ENCODE data around the gene PRKAA1. TPM values are rescaled to one million over a fixed set of nuclear protein-coding genes. Genes with fewer than 3 reads are reported as not detected.
"Not testable (repeated sequence)": the region's sequence is repeated elsewhere in the genome, so short reads cannot be mapped to it uniquely, and the experiment has no call there.

PRKAA1 gene
- total RNA-seq, 1 experiment from 2014 or later: 79.2 TPM

DNA sequence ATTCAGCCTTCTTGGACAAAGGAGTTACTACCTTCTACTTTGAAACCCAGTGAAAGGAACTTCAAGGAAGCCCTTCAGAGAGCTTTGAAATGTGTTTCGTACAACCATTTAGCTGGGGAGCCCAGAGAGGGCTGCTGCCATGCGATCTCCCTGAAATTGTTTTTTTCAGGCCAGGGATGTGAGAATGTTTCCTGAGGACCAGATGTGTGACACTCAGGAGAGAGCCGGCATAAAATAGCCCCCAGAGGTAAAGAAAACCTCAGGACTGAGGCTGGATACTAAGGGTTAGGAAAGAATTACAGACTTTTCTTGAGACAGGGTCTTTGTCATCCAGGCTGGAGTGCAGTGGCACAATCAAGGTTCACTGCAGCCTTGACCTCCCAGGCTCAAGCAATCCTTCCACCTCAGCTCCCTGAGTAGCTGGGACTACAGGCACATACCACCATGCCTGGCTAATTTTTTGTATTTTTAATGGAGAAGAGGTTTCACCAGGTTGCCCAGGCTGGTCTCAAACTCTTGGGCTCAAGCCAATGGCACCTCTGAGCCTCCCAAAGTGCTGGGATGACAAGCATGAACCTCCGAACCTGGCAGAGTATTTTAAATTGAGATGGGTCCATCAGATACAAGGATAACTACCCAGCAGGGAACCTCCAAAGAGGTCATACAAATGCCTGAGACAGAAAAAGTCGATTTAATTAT is 28.5 kb upstream of the PRKAA1 start:
- DNase-seq (ENCODE audit: low read depth): no peak

DNA sequence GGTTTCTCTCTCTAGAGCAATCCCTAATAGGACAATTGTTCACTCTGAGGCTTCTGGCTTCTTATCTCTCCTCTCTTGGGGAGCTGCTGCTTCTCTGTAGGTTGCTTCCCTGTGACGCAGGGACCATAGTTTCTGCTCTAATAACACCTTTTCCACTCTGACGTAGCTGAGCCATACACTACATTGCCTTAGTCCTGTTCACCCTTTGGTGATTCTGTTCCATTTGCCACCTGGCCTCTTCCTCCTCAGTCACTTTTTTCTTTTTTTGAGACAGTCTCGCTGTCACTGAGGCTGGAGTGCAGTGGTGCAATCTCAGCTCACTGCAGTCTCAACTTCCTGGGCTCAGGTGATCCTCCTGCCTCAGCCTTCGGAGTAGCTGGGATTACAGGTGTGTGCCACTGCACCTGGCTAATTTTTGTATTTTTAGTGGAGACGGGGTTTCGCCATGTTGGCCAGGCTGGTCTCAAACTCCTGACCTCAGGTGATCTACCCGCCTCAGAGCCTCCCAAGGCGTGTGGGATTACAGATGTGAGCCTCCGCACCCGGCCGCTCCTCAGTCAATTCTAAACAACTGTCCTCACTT is 27.4 kb upstream of the PRKAA1 start:
- peak; percentile 25 for DNase-seq (ENCODE audit: low read depth)

DNA sequence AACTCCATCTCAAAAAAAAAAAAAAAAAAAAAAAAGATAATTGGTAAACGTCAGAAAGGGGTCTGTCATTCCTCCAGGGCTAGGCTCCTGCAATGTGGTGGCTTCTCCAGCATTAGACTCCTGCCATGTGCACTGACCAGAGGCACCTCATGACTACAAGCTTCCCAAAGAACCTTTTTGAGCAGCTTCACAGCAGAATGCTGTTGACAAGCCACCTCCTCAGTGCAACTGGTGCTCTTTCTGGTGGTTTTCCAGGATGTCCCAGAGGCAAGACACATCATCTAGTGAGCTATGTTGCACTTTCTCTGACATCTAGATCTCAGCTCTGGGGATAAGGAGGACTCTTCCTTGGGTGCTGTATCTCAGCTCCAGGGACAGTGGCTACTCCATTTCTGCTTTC is 25.3 kb upstream of the PRKAA1 start:
- DNase-seq (ENCODE audit: low read depth): peak; percentile 42

DNA sequence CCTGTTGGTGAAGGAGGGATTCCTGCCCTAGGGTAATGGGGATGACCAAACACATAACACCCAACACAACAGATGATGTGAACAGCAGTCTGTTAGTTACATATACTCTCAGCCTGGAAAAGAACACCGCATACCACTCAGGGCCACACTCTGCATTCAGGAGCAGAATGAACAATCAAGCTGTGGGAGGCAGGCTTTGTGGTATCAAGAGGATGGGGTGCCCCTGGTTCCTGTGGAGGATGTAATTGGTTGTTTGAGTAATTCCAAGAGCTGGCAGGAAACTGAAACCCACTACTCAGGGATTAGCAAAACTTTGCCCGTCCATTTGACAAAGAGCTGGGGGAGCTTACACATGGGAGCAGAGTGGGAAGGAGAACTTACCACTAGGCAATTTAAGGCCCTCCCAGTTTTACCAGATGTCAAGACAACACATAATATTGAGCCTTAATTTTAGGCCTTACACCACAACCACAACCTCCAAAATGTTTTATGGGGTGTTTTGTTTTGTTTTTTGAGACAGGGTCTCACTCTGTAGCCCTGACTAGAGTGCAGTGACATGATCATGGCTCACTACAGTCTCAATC is 15.6 kb upstream of the PRKAA1 start:
- no peak for DNase-seq (ENCODE audit: low read depth)

DNA sequence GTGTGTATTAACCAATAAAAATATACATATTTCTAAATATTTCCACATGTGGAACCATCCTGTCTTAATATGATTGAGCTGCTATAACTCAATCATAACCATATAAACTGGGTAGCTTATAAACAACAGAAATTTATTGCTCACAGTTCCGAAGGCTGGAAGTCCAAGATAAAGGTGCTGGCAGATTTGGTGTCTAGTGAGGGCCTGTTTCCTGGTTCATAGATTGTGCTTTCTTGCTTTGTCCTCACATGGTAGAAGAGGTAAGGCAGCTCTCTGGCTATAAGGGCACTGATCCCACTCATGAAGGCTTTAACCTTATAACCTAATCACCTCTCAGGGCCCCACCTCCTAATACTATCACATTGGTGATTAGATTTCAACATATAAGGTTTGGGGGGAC is 14.0 kb upstream of the PRKAA1 start:
- DNase-seq (ENCODE audit: low read depth): no peak

DNA sequence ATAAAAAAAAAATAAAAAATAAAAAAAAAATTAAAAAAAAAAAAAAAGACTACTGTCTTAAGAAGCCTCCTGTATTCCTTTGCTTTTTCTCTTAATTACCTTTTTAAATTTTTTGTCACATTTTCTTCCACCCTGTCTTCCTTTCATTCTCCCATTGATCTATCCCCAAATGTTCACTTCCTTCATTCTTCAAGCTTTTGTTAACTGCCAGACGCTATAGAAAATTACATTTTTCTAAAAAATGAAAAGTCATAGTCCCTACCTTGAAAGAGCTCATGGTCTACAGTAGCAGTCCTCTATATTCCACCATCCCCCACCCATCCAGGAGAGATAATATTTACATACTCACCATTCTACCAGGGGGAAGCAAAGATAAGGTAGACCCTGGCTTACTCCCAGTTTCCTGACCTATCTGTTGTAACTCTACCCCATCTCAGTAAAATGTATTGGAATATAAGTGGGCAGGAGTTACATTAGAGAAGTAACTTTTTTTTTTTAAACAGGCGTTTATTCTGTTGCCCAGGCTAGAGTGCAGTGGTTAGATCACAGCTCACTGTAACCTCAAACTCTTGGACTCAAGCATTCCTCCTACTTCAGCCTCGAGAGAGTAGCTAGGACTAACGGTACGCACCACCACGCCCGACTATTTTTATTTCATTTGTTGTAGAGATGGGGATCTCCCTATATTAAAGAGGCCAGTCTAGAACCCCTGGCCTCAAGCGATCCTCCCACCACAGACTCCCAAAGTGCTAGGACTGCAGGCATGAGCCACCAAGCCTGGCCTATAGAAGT is 3.8 kb upstream of the PRKAA1 start:
- no peak for DNase-seq (ENCODE audit: low read depth)

DNA sequence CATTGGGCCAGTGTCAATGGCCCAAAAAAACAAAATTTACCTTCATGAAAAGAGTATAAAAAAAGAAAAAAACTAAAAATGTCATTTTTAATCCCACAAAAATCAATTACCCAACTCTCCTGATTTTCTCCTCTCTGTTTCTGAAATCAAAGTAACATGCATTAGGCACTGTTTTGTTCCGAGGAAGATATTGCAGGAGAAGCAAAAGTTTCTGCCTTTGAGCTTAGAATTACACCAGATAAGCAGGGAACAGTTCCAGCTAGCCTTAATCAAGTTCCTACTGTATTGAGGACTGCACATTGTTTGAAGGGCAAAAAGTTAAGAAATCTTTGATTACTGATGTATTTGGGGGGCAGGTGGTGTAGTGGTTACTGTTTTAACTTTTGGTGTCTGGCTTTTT is 1.1 kb upstream of the PRKAA1 start:
- DNase-seq (ENCODE audit: low read depth): no peak

DNA sequence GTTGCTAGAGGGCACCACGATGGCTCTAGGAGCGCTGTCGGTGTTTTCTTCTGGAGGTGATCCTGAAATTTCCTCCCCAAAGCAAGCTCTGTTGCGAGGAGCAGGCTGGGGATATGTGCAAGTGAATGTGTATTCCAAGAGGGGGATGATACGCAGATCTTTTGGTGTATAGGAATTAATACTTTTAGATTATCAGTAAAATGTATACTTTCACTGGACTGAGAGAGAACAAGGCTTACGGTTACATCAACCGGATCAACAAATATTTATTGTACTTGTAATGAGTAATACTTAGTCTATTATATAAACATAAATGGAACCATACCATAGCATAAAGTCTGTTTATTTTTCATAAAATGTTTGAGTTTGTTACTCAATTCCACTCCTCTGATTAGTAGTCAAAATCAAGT is 632 bp upstream of the PRKAA1 start:
- peak; percentile 82 for DNase-seq (ENCODE audit: low read depth)

DNA sequence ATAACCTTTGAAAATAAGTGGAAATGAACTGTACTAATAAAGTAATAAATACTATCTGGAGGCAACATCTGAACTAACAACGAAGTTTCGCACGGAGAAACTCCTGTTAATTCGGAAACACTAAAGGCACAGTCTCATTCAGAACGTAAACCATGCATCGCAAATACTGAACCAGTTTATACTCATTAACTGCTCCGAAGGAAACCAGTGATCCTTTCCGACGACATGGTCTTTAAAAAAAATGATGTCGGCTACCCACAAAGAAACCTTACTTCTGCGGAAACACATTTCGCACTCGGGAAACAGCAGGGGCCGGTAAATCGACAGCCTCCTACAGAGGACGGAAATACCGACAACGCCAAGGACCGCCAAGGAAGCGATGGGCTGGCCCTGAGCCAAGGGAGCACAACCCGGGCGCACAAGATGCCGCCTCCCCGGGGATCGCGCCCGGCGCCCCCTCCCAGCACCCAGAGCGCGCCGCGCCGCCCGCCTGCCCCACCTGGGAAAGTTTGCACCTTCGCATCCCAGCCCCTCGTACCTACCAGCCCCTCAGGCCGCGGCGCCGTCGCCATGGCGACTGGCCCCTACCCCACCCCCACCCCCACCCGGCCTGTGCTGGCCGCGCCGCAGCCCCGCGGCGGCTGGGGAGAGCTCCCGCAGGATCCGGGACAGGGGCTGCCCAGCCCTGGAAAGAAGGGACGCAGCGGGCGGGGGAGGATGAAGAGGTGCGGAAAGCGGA is 732 bp downstream of the PRKAA1 start:
- DNase-seq (ENCODE audit: low read depth): peak; percentile 79

DNA sequence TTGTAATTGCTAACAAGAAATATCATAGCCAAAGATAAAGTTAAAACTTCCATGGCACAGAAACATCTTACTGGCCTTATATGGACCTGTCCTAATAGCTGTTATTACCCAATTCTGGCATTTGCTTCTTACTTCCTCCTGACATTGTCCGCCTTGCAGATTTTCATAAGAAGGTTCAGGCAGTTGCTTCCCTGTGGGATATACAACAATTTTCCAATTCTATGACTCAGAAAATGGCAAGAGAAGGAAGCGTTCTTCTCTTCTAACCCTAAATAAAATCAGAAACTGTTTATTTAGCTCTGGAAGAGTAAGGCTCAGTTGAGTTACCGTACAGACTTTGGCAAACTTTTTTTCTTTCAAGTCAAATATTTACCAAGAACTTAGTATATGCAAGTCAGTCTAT is 1.7 kb downstream of the PRKAA1 start:
- no peak for DNase-seq (ENCODE audit: low read depth)

DNA sequence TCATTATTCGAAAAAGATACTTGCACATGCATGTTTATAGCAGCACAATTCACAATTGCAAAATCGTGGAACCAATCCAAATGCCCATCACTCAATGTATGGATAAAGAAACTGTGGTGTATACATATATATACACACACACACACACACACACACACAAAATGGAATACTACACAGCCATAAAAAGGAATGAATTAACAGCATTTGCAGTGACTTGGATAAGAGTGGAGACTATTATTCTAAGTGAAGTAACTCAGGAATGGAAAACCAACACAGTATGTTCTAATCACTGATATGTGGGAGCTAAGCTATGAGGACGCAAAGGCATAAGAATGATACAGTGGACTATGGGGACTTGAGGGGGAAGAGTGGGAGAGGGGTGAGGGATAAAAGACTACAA is 3.3 kb downstream of the PRKAA1 start:
- DNase-seq (ENCODE audit: low read depth): not testable (repeated sequence)

DNA sequence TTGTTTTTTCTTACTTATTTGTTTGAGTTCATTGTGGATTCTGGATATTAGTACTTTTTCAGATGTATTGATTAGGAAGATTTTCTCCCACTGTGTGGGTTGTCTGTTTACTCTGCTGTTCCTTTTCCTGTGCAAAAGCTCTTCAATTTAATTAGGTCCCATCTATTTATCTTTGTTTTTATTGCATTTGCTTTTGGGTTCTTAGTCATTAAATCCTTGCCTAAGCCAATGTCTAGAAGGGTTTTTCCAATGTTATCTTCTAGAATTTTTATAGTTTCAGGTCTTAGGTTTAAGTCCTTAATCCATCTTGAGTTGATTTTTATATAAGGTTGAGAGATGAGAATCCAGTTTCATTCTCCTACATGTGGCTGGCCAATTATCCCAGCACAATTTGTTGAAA is 3.8 kb downstream of the PRKAA1 start:
- DNase-seq (ENCODE audit: low read depth): not testable (repeated sequence)

DNA sequence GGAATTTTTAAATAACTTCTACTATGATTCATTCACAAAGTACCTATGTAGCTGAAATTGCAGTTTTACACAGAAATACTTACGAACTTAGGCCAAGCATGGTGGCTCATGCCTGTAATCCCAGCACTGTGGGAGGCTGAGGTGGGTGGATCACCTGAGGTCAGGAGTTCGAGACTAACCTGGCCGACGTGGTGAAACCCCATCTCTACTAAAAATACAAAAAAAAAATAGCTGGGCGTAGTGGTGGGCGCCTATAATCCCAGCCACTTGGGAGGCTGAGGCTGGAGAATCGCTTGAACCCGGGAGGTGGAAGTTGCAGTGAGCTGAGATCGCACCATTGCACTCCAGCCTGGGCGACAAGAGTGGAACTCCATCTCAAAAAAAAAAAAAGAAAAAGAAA is 5.5 kb downstream of the PRKAA1 start:
- not testable (repeated sequence) for DNase-seq (ENCODE audit: low read depth)

DNA sequence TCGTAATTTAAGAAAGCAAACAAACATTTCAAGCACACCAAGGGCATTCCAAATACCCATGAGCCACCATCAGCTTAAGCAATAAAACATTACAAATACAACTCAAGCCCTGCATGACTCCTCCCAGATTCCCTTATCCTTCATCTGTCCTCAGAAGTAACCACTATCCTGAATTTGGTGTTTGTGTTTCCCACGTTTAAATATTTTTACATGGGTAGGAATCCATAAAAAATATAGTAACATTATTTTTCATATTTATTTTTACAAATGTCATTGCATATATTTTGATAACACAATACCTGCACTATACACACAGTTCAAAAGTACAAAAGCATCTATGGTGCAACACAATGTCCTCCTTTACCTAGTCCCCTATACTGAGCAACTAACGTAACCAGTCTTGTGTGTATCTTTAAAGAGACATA is 6.4 kb downstream of the PRKAA1 start:
- DNase-seq (ENCODE audit: low read depth): no peak

DNA sequence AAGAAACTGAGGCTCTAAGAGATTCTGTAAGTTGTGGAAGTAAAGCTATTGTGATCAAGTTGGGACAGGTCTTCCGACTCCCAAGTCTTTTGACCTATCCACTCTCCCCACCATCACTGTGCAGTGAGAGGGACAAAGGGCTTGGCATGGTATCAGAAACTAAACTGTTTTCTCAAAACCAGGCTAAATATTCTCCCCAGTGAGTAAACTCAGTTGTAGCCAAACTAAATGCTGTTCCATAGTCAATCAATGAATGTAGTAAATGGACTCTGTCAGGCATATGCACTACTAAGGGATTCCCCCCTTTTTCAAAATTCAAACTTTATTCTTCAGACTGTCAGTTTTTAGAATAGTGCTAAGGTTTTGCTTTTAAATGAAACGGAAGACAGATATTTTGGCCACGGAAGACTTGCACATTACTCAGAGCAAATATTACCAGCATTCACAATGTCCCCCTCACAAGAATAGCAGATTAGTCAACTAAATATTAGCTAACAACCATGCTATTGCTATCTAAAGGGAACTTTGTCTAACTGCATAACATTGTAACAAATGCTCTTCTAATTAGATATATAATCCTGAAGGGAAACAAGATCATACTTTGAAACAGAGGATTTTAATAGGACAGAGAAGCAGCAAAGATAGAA is 7.1 kb downstream of the PRKAA1 start:
- no peak for DNase-seq (ENCODE audit: low read depth)

DNA sequence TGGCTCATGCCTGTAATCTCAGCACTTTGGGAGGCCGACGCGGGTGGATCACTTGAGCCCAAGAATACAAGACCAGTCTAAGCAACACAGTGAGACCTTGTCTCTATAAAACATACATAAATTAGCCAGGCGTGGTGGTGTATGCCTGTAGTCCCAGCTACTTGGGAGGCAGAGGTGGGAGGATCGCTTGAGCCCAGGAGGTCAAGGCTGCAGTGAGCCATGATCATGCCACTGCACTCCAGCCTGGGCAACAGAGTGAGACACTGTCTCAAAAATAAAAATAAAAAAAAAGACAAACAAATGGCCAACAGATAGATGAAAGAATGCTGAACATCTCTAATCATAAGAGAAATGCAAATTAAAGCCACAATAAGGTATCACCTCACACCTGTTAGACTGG is 9.2 kb downstream of the PRKAA1 start:
- DNase-seq (ENCODE audit: low read depth): not testable (repeated sequence)

DNA sequence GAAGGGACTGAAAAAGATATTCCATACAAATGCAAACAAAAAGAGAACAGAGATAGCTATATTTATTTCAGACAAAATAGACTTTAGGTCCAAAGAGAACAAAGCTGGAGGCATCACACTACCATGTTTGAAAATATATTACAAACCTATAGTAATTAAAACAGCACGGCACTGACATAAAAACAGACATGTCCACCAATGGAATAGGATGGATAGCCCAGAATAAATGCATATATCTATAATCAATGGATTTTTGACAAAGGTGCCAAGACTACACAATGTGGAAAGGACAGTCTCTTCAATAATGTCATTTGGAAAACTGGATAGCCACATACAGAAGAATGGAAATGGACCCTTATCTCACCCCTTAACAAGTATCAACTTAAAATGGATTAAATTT is 10.2 kb downstream of the PRKAA1 start:
- no peak for DNase-seq (ENCODE audit: low read depth)

DNA sequence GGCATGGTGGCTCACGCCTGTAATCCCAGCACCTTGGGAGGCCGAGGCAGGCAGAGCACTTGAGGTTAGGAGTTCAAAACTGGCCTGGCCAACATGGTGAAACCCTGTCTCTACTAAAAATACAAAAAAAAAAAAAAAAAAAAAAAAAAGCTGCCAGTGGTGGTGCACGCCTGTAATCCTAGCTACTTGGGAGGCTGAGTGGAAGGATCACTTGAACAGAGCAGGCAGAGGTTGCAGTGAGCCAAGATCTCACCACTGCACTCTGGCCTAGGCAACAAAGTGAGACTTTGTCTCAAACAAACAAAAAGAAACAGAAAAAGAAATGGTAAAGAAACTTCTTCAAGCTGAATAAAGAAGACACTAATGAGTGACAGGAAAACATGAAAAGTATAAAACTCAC is 11.5 kb downstream of the PRKAA1 start:
- DNase-seq (ENCODE audit: low read depth): not testable (repeated sequence)

DNA sequence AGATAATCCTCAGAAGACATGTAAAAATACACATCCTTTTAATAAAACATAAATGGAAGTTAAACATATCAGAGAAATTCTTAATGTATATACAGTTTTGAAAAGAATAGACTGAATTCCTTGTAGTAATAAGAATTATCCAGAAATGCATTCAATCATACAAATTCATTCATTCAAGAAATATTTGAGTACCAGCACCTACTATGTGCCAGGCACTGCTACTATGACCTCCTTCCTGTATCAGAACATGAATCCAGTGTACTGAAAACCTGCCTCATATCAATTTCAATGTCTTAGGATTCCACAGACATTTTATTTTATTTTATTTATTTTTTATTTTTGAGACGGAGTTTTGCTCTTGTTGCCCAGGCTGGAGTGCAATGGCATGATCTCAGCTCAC is 13.3 kb downstream of the PRKAA1 start:
- no peak for DNase-seq (ENCODE audit: low read depth)

DNA sequence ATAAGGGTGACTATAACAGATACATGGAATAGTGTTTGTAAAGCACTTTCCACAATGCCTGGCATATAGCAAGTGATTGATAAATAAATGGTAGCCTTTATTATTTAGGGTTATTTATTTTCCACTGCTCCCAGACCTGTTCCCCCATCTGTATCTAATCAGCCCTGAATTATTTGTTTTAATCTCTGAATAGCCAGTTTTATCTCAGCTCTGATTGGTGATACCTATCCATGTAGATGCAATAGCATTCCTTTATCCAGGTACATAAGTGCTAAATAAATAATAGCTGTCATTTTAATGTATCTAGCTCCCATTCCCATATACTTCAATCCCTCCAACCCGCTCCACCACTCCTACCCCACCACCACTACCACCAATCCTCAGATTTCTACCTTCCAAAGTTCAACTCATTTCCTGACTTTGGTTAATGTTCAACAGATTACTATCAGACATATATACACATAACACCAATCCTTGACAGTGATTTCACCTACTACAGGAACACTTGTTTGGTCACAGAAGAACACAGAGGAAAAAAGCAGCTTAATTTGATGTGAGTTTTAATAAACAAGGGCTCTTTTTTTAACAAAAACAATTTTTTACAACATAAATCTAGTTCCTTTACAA is 14.0 kb downstream of the PRKAA1 start:
- no peak for DNase-seq (ENCODE audit: low read depth)

DNA sequence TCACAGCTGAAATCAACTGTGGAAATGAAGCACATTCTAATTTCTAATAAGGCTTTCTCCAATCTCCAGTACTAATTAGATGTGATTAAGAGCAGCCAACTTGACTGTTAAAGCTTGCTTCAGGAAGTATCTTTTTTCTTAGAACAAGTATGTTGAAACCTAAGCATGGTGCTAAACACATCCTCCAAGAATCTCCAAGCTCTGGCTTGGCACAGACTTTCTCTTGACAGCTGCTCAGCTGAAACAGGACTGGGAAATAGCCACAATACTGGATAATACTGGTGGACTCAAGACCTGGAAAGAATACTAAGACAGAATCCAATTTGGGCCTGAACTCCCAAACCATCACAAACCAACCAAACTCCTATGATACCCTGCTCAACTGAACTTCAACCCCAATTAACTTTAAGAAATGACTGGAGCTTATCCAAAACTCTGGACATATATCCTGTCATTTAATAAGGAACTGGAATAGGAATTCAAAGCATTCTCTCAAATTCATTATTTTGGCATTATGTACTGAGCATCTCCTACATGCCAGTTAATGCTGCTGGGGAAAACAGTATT is 16.2 kb downstream of the PRKAA1 start:
- peak; percentile 16 for DNase-seq (ENCODE audit: low read depth)
